Activated naive CD4-positive, alpha-beta T cell treated with anti-CD3 and anti-CD28 coated beads for 36 hours (primary cell): Measurements from ENCODE around the gene PRSS33. TPM values are rescaled to one million over a fixed set of nuclear protein-coding genes. Genes with fewer than 3 reads are reported as not detected.

Experiments used
- CTCF ChIA-PET: fragments of 350-600 bp; sonication (Branson Sonifier 250); formaldehyde crosslinking; loops from one replicate; lab custom pipeline; 2021; ENCODE audit warnings: antibody characterized with exemption; lab: Charles Lee
- DNase-seq: peaks from one replicate; pipeline ENCODE4 v3.0.0-alpha.2; 2020
- H3K27ac Mint-ChIP-seq: one replicate; pipeline ENCODE4 v1.8.0; 2021; ENCODE audit warnings: mild to moderate bottlenecking, mixed read lengths
- H3K27me3 Mint-ChIP-seq: one replicate; pipeline ENCODE4 v1.8.0; 2021; ENCODE audit warnings: low read depth, mixed read lengths
- H3K36me3 Mint-ChIP-seq: one replicate; pipeline ENCODE4 v1.8.0; 2021; ENCODE audit warnings: low read depth, mixed read lengths
- H3K4me1 Mint-ChIP-seq: one replicate; pipeline ENCODE4 v1.8.0; 2021; ENCODE audit warnings: low read depth, mixed read lengths
- H3K4me3 Mint-ChIP-seq: one replicate; pipeline ENCODE4 v1.8.0; 2021; ENCODE audit warnings: mild to moderate bottlenecking, moderate library complexity, mixed read lengths
- H3K9me3 Mint-ChIP-seq: one replicate; pipeline ENCODE4 v1.8.0; 2021; ENCODE audit warnings: mixed read lengths
- intact Hi-C: fragments of 100-400 bp; cut with micrococcal nuclease; formaldehyde crosslinking; loops from one replicate; pipeline ENCODE4 v1.15.1; 2023
- total RNA-seq, 2 experiments: library from RNA; stranded (reverse); gene quantifications; one replicate each; pipeline ENCODE4 v1.2.3, GENCODE V29; 2021

Gene PRSS33
- total RNA-seq, 2 experiments from 2014 or later = 0.12 to 0.17 TPM

DNA sequence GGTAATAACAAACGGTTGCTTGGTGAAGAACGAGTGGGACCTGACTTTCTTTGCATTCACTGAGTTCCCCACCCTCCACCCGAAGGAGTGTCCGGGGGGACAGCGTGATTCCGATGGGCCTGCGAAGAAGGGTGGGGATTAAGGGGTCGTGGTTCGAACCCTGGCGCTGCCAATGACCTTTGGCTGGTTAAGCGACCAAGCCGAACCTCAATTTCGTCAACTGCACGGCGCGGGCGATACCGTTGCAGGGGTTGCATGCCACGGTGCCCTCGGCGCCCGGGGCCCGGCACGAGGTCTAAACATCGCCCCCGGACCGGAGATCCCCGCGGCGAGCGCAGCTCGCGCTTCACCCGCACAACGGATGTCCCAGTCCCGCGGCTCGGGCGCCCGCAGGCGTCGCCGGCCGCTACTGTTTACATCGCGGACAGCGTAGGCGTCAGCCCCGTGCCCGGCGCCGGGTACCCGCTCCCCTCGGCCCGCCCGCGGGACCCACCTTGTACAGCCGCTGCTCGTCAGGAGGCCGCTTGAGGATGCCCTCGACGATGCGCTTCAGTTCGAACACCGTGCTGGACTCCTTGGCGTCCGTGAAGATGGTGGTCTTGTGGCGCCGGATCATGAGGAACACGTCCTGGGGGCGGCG lies 10.7 kb downstream of the PRSS33 start:
- peak overlapping the region; percentile 94 for H3K4me3 Mint-ChIP-seq
- intact Hi-C loops = loop anchor here (1.0 to 5.0 kb wide), 4 partner anchors 24 to 128 kb away; partner anchors contain the start of genes KCTD5 and SRRM2
- peak; percentile 44 for DNase-seq

DNA sequence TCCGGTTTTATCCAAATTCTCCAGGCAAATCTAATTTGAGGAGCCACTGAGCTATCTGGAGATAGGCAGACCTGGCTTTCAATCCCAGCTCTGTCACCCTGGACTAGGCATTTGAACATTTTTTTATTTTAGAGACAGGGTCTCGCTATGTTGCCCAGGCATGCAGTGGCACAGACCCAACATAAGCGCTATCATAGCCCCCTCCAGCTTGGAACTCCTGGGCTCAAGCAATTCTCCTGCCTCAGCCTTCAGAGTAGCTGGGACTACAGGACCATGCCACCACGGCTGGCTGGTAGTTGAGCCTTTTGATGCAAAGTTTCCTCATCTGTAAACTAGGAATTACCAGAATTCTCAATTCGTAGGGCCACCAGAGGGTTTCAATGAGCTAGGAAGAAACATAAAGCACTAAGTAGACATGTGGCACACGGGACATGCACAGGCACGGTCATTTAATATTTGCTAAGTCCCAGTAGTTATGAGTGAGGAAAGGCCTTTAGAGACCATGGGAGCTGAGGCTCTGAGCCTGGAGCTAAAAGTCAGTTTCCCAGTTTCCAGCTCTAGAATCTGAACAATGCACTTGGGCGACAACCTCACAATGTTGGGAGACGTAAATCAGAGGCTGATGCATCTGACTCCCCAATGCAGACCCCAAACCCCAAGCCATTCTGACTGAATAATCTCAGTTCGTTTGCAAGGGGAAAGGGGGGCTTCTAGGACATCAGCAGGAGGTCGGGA lies 11.4 kb downstream of the PRSS33 start:
- no peak for DNase-seq
- H3K9me3 Mint-ChIP-seq = no peaks in the 10 kb centered on the region
- peaks cover 16% of the 10 kb centered on the region for H3K36me3 Mint-ChIP-seq
- intact Hi-C loops = loop anchor here (2.0 to 5.0 kb wide), 3 partner anchors 93 to 129 kb away; partner anchors contain the start of gene KCTD5
- H3K4me3 Mint-ChIP-seq = peak overlapping the region; percentile 94
- H3K27ac Mint-ChIP-seq = peak overlapping the region; percentile 85
- H3K4me1 Mint-ChIP-seq = peaks cover 32% of the 10 kb centered on the region
- CTCF ChIA-PET = interaction anchor here (0.5 to 1.4 kb wide), 3 partner anchors 19 to 581 kb away, joined by 3 to 5 read pairs (median 3); no protein-coding TSS in a partner anchor
- H3K27me3 Mint-ChIP-seq = no peaks in the 10 kb centered on the region

More for the DNA sequence above, 10.7 kb downstream of the PRSS33 start:
- no peaks in the 10 kb centered on the region for H3K27me3 Mint-ChIP-seq
- peaks cover 31% of the 10 kb centered on the region for H3K4me1 Mint-ChIP-seq
- H3K27ac Mint-ChIP-seq = peak overlapping the region; percentile 85
- CTCF ChIA-PET = interaction anchor here (0.5 to 1.4 kb wide), 4 partner anchors 20 to 582 kb away, joined by 3 to 5 read pairs (median 3); no protein-coding TSS in a partner anchor
- H3K9me3 Mint-ChIP-seq = no peaks in the 10 kb centered on the region
- H3K36me3 Mint-ChIP-seq = peaks cover 16% of the 10 kb centered on the region

DNA sequence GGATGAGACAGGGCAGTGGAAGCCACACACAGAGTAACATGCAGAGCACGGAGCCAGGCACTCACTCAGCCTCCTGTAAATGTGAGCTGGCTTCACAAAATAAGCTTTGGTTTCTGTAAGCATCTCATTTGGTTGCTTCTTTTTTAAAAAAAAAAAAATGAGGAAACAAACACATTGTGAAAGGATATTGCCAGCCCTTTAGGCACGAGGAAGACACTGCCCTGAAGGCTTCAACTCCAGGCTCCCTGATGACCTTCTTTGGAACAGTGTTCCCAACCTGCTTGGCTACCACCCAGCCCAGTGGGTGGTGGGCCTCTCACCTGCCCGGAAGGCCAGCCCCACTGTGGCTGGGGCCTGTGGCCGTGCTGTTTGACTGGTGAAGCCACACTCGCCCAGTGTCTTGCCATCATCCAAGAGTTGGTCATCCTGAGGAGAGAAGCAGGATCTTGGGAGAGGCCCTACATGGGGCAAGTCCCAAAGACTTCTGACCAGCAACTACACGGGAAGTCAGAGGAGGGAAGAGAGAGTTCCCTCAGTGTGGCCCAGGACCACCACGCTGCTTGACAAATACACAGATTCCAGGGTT lies 12.1 kb downstream of the PRSS33 start:
- Mint-ChIP-seq H3K4me1 (peaks cover 32% of the 10 kb centered on the region), H3K4me3 (peak overlapping the region; percentile 50), H3K36me3 (peaks cover 19% of the 10 kb centered on the region), H3K9me3 (no peaks in the 10 kb centered on the region), H3K27me3 (no peaks in the 10 kb centered on the region), H3K27ac (no peak overlapping the region)
- intact Hi-C loops = loop anchor here (5.0 kb wide), 1 partner anchor 93 kb away; the partner anchor contains the start of gene KCTD5
- peak; percentile 3 for DNase-seq
- CTCF ChIA-PET = interaction anchor here (1.0 to 1.4 kb wide), 2 partner anchors 18 to 208 kb away, joined by 3 to 5 read pairs; no protein-coding TSS in a partner anchor

DNA sequence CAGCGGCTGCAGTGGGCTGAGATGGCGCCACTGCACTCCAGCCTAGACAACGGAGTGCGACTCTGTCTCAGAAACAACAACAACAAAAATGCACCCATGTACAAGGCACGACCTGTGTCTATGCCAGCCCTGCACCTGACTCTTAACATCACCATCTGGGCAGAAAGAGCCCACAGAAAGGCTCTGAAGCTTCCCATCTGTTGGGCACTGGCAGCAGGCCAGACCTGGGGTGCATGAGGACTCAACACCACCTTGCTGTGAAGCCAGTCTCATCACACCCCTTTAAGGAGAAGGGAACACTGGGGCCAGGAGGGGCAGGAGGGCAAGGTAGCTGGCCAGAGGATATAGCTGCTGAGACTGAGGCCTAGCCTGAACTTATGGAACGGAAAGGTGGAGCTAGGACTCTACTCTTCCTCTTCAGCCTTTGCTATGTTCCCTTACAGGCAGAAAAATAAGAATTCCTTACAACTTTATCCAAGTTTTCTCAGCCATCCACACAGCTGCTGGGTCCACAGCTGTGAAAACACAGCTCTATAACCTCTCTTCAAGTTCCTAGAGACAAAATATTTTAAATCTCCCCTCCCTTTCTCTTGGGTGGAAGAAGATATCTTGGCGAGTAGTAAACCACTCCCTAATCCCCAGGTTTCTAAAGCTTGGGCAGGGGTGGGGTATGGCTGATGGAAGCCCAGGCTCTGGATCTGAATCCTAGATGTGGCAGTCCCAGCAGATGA lies 13.0 kb downstream of the PRSS33 start:
- H3K36me3 Mint-ChIP-seq = peaks cover 28% of the 10 kb centered on the region
- CTCF ChIA-PET = interaction anchor here (1.0 kb wide), 1 partner anchor 209 kb away, joined by 3 read pairs; no protein-coding TSS in a partner anchor
- peak; percentile 3 for DNase-seq
- no peak overlapping the region for H3K4me3 Mint-ChIP-seq
- peak overlapping the region; percentile 9 for H3K27ac Mint-ChIP-seq
- no peaks in the 10 kb centered on the region for H3K9me3 Mint-ChIP-seq
- H3K4me1 Mint-ChIP-seq = peaks cover 38% of the 10 kb centered on the region
- H3K27me3 Mint-ChIP-seq = no peaks in the 10 kb centered on the region
- intact Hi-C loops = no loop called here

DNA sequence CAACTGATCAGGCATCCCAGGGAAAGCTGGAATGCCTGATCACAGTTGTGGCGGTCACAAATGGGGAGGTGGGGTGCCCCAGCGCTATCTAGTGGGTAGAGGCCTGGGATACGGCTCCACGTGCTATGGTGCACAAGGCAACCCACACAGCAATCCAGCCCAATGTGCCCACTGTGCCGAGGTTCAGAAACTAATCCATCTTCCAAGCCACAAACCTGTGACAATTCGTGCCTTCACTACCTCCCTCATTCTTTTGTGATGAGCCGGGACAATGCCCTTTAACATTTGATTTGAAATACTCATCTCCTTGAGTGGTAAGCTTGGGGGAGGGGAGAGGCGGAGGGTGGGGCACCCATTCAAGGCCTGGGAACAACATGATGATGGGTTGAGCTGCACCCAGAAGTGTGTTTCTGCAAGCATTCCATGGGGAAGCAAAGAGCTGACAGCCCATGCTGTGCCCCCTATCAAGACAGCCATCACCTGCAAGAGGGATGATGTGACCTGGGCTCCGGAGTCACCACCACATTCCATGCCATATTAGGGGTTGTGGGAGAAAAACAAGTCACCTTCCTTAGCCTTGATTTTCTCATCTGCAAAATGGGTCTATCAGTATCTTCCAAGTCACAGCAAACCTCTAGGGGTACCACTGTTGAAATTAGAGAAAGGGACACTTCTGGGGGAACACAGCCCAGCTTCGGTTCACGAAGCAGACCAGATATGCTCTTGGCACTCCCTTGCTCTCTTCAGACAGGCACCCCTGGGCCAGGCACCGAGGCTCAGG lies 14.0 kb downstream of the PRSS33 start:
- H3K36me3 Mint-ChIP-seq = peaks cover 34% of the 10 kb centered on the region
- no peaks in the 10 kb centered on the region for H3K9me3 Mint-ChIP-seq
- CTCF ChIA-PET = no interaction called here
- H3K4me3 Mint-ChIP-seq = no peak overlapping the region
- no peak overlapping the region for H3K27ac Mint-ChIP-seq
- peak; percentile 4 for DNase-seq
- intact Hi-C loops = no loop called here
- no peaks in the 10 kb centered on the region for H3K27me3 Mint-ChIP-seq
- H3K4me1 Mint-ChIP-seq = peaks cover 32% of the 10 kb centered on the region

DNA sequence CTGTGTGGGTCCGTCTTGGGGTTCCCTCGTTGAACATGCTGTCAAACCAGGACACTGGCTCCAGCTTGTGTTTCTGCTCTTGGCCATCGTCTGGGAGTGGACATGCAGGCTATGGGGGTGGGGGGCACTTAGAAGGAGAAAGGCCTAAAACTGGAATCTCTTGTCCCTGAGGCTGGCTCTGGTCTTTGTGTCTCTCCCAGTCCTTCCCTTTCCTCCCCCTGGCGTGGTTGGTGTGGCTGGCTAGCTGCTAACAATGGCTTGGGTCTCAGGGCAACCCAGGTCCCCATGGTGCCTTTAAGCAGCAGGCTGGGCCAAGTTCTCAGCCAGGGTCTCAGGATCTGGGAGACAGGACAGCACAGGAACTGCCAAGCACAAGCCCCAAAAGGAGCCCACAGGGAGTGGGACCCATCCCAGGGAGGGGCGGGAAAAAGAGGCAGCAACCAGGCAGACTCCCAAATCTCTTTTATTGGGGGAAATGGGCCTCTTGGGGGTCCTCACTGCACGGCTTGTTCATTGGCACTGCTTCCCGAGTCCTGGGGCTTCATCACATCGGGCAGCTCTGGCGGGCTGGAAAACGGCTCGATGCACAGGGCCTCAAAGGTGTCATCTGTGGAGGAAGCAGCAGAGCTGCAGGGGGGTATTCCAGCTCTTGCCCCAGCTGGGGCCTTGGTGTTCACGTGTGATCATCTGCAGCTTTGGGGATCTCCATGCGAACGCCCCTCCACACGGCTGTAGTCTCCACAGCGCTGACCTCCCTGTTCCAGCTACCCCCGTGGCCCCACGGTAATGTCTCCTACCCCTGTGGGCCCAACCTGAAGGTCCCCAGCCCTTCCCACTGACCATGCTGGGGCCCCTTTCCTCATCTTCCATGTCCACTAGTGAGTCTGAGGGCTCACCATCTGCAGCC lies 15.6 kb downstream of the PRSS33 start:
- Mint-ChIP-seq H3K4me1 (peaks cover 30% of the 10 kb centered on the region), H3K27ac (no peak overlapping the region), H3K27me3 (no peaks in the 10 kb centered on the region), H3K36me3 (peaks cover 38% of the 10 kb centered on the region), H3K9me3 (no peaks in the 10 kb centered on the region), H3K4me3 (no peak overlapping the region)
- CTCF ChIA-PET = no interaction called here
- intact Hi-C loops = no loop called here
- peak; percentile 4 for DNase-seq

DNA sequence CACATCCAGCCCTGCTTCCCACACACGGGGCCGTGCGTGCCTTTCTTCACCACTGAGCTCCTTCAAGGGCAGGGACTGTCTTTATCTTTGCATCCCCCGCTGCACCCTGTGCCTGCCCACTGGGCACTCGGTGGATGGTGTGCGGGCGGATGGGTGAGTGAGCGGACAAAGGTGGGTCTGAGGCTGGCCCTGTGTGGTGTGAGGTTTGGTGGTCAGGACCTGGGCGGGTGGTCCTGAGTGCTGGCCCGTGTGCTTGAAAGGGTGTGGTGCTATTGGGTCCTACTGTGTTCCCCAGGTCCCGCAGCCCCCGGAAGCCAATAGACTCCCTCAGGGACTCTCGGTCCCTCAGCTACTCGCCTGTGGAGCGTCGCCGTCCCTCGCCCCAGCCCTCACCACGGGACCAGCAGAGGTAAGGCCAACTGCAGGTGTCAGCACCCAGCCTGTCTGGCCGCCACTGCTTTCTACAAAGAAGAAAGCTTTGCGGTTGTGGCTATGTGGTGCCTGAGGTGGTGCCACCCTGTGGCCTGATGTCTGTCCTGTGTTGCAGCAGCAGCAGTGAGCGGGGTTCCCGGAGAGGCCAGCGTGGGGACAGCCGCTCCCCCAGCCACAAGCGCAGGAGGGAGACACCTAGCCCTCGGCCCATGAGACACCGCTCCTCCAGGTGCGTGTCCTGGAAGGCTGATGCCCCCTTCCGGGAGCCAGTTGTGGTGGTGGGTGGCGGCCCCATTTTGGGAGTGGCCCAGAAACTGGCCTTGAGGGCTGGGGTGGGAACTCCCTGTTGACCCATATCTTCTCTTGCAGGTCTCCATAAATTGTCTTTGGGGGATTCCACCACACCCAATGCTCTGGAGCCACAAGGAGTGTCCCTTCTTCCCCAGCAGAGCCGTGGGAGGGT lies 17.1 kb downstream of the PRSS33 start:
- Mint-ChIP-seq H3K27me3 (no peaks in the 10 kb centered on the region), H3K4me1 (peaks cover 21% of the 10 kb centered on the region), H3K27ac (no peak overlapping the region), H3K9me3 (no peaks in the 10 kb centered on the region), H3K4me3 (no peak overlapping the region), H3K36me3 (peaks cover 53% of the 10 kb centered on the region)
- CTCF ChIA-PET = no interaction called here
- intact Hi-C loops = no loop called here
- DNase-seq = peak; percentile 5

DNA sequence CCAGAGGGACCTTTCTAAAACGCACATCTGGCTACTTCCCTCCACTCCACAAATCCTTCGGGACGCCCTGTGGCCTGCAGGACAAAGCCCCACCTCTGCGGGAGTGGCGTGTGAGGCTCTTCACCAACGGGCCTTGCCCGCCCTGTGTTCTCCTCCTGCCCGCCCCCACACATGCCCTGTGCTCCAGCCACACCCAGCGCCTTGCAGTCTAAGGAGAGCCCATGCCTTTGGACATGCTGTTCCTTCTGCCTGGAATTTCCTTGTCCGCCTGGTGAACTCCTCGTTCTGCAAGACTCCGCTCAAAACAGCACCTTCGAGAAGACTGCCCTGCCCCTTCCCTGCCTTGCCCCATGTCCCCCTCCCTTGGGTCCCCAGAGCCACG lies 17.7 kb downstream of the PRSS33 start:
- CTCF ChIA-PET = no interaction called here
- no peak overlapping the region for H3K4me3 Mint-ChIP-seq
- peaks cover 59% of the 10 kb centered on the region for H3K36me3 Mint-ChIP-seq
- intact Hi-C loops = no loop called here
- no peak overlapping the region for H3K27ac Mint-ChIP-seq
- peaks cover 17% of the 10 kb centered on the region for H3K4me1 Mint-ChIP-seq
- H3K9me3 Mint-ChIP-seq = no peaks in the 10 kb centered on the region
- no peaks in the 10 kb centered on the region for H3K27me3 Mint-ChIP-seq
- no peak for DNase-seq

DNA sequence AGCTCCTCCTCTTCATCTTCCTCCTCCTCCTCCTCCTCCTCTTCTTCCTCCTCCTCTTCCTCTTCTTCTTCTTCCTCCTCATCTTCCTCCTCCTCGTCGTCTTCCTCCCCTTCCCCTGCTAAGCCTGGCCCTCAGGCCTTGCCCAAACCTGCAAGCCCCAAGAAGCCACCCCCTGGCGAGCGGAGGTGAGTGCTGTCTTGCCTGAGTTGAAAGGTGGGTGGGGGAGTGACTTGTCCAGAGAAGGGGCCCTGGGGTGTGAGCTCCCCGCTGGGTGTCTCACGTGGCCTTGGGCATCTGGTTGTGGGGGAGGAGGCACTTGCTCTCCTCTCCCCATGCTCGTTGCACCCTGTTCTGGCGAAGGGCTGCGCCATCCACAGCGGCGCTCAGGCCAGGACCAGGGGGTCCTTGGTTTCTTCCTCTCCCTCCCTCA lies 18.2 kb downstream of the PRSS33 start:
- CTCF ChIA-PET = no interaction called here
- H3K27ac Mint-ChIP-seq = peak overlapping the region; percentile 18
- DNase-seq = no peak
- intact Hi-C loops = no loop called here
- H3K9me3 Mint-ChIP-seq = no peaks in the 10 kb centered on the region
- no peak overlapping the region for H3K4me3 Mint-ChIP-seq
- peaks cover 16% of the 10 kb centered on the region for H3K4me1 Mint-ChIP-seq
- no peaks in the 10 kb centered on the region for H3K27me3 Mint-ChIP-seq
- peaks cover 62% of the 10 kb centered on the region for H3K36me3 Mint-ChIP-seq
